Stimulated activated CD4-positive, alpha-beta T cell treated with anti-CD3 and anti-CD28 coated beads, Interleukin-4, amount 100 ng/mL, for 4 hours (primary cell): ENCODE measurements around the gene RPL13.

ENCODE experiments used
- DNase-seq, 2 experiments: peaks; one replicate each; pipeline ENCODE4 v3.0.0-alpha.2; 2020

Gene RPL13

GRCh38 chr16:89545831-89546574 lies 14.5 kb upstream of the RPL13 start:
- DNase-seq: no peak

GRCh38 chr16:89546781-89547180 lies 13.7 kb upstream of the RPL13 start:
- no peak for DNase-seq

GRCh38 chr16:89547291-89547690 lies 13.2 kb upstream of the RPL13 start:
- no peak for DNase-seq

GRCh38 chr16:89547860-89548259 lies 12.6 kb upstream of the RPL13 start:
- DNase-seq: no peak

GRCh38 chr16:89548344-89549006 lies 12.0 kb upstream of the RPL13 start:
- DNase-seq: no peak

- no peak for DNase-seq
These were observed 11.3 kb upstream of the RPL13 start for GRCh38 chr16:89549007-89549700.

- no peak for DNase-seq
These were observed 10.0 kb upstream of the RPL13 start for GRCh38 chr16:89550421-89551007.

- DNase-seq: no peak
These were observed 8.2 kb upstream of the RPL13 start for GRCh38 chr16:89552329-89552728.

- no peak for DNase-seq
These were observed 7.6 kb upstream of the RPL13 start for GRCh38 chr16:89552913-89553312.

- DNase-seq: no peak
These were observed 6.7 kb upstream of the RPL13 start for GRCh38 chr16:89553733-89554132.

- DNase-seq: no peak
These were observed 6.1 kb upstream of the RPL13 start for GRCh38 chr16:89554343-89554742.

GRCh38 chr16:89555265-89555664 lies 5.2 kb upstream of the RPL13 start:
- DNase-seq: no peak

GRCh38 chr16:89555780-89556179 lies 4.7 kb upstream of the RPL13 start:
- no peak for DNase-seq

- peak; percentile 71 to 83 for DNase-seq
These were observed 3.5 kb upstream of the RPL13 start for GRCh38 chr16:89556750-89557689.

GRCh38 chr16:89557690-89558490 lies 2.6 kb upstream of the RPL13 start:
- no peak for DNase-seq

GRCh38 chr16:89561142-89561883 lies 831 bp downstream of the RPL13 start:
- DNase-seq: no peak

- DNase-seq: no peak
These were observed 1.6 kb downstream of the RPL13 start for GRCh38 chr16:89561884-89562599.

- no peak for DNase-seq
These were observed 2.5 kb downstream of the RPL13 start for GRCh38 chr16:89562939-89563338.

GRCh38 chr16:89563639-89564392 lies 3.3 kb downstream of the RPL13 start:
- DNase-seq: no peak
